WTC11 (cell line): ENCODE results near the gene HOXB6. TPM values are rescaled to one million over a fixed set of nuclear protein-coding genes. Genes with fewer than 3 reads are reported as not detected.

Experiments used
- ATAC-seq: fragments of 200-7000 bp; cut with Tn5 transposase; 2 replicates; pipeline ENCODE4 v1.10.0; 2021; ENCODE audit warnings: mild to moderate bottlenecking, moderate library complexity
- CTCF ChIA-PET: fragments of 300-600 bp; sonication (Branson Sonifier 250); formaldehyde crosslinking; loops from one replicate; lab custom pipeline; 2021; ENCODE audit warnings: antibody characterized with exemption; lab: Charles Lee
- POLR2A ChIA-PET: fragments of 350-600 bp; sonication (Branson Sonifier 250); formaldehyde crosslinking; loops from one replicate; lab custom pipeline; 2021; ENCODE audit warnings: antibody characterized with exemption; lab: Charles Lee
- DNase-seq: peaks from one replicate; pipeline ENCODE4 v3.0.0; 2021; ENCODE audit warnings: low spot score
- H3K27ac Mint-ChIP-seq: 2 replicates; pipeline ENCODE4 v1.8.0; 2021; ENCODE audit warnings: mixed read lengths
- H3K27me3 Mint-ChIP-seq: 2 replicates; pipeline ENCODE4 v1.8.0; 2021; ENCODE audit warnings: low read depth, mild to moderate bottlenecking, moderate library complexity, mixed read lengths
- H3K36me3 Mint-ChIP-seq: 2 replicates; pipeline ENCODE4 v1.8.0; 2021; ENCODE audit warnings: mixed read lengths
- H3K4me1 Mint-ChIP-seq: 2 replicates; pipeline ENCODE4 v1.8.0; 2022; ENCODE audit warnings: mixed read lengths
- H3K4me3 Mint-ChIP-seq: 2 replicates; pipeline ENCODE4 v1.8.0; 2021; ENCODE audit warnings: mild to moderate bottlenecking, moderate library complexity, mixed read lengths
- H3K9me3 Mint-ChIP-seq: 2 replicates; pipeline ENCODE4 v1.8.0; 2021; ENCODE audit warnings: mixed read lengths
- ATF1 ChIP-seq: sonication (generic); formaldehyde crosslinking; IDR thresholded peaks from 2 replicates; pipeline ENCODE4 v1.8.1; 2023; ENCODE audit warnings: mild to moderate bottlenecking, moderate library complexity, missing genetic modification reagents
- ELF4 ChIP-seq: sonication (generic); formaldehyde crosslinking; IDR thresholded peaks from 2 replicates; pipeline ENCODE4 v1.8.1; 2022; ENCODE audit warnings: low read depth, mild to moderate bottlenecking, moderate library complexity, missing genetic modification reagents
- FOXJ3 ChIP-seq: sonication (generic); formaldehyde crosslinking; IDR thresholded peaks from 2 replicates; pipeline ENCODE4 v1.9.0; 2021; ENCODE audit warnings: missing genetic modification reagents, mild to moderate bottlenecking, borderline replicate concordance
- NFE2L1 ChIP-seq: sonication (generic); formaldehyde crosslinking; IDR thresholded peaks from 2 replicates; pipeline ENCODE4 v1.8.1; 2023; ENCODE audit warnings: missing genetic modification reagents
- NR2C2 ChIP-seq: sonication (generic); formaldehyde crosslinking; IDR thresholded peaks from 2 replicates; pipeline ENCODE4 v1.8.0; 2022; ENCODE audit warnings: mild to moderate bottlenecking, missing genetic modification reagents
- ZBTB21 ChIP-seq: sonication (generic); formaldehyde crosslinking; IDR thresholded peaks from 2 replicates; pipeline ENCODE4 v1.8.1; 2023; ENCODE audit warnings: mild to moderate bottlenecking, missing genetic modification reagents, borderline replicate concordance
- ZNF138 ChIP-seq: sonication (generic); formaldehyde crosslinking; conservative IDR thresholded peaks from 2 replicates; pipeline ENCODE4 v1.8.1; 2022; ENCODE audit warnings: mild to moderate bottlenecking, moderate library complexity, missing genetic modification reagents
- ZNF232 ChIP-seq: sonication (generic); formaldehyde crosslinking; IDR thresholded peaks from 2 replicates; pipeline ENCODE4 v1.8.0; 2022; ENCODE audit warnings: mild to moderate bottlenecking, missing genetic modification reagents
- ZNF416 ChIP-seq: fragments of 250-450 bp; sonication (Bioruptor Pico); IDR thresholded peaks from 2 replicates; pipeline ENCODE4 v1.9.0; 2021; ENCODE audit warnings: mild to moderate bottlenecking, inconsistent platforms
- total RNA-seq: library from RNA; stranded (reverse); gene quantifications from 3 replicates; pipeline ENCODE4 v1.2.3, GENCODE V29; 2021
- TF ChIP-seq, protein P1 (sequence below): fragments of 200-600 bp; IDR thresholded peaks from 2 replicates; pipeline ENCODE4 v1.8.0; 2022; ENCODE audit warnings: antibody characterized with exemption
- TF ChIP-seq, protein P2 (sequence below): sonication (generic); formaldehyde crosslinking; IDR thresholded peaks from 2 replicates; pipeline ENCODE4 v1.8.1; 2022; ENCODE audit warnings: mild to moderate bottlenecking, missing genetic modification reagents, moderate library complexity, borderline replicate concordance
- TF ChIP-seq, protein P3 (sequence below): fragments of 250-450 bp; sonication (Bioruptor Pico); IDR thresholded peaks from 2 replicates; pipeline ENCODE4 v1.9.0; 2021; ENCODE audit warnings: mild to moderate bottlenecking
- TF ChIP-seq, protein P4 (sequence below): sonication (generic); formaldehyde crosslinking; IDR thresholded peaks from 2 replicates; pipeline ENCODE4 v1.8.1; 2023; ENCODE audit warnings: mild to moderate bottlenecking, moderate library complexity, missing genetic modification reagents
- TF ChIP-seq, protein P5 (sequence below): fragments of 250-450 bp; sonication (Bioruptor Pico); IDR thresholded peaks from 2 replicates; pipeline ENCODE4 v1.8.0; 2021; ENCODE audit warnings: mild to moderate bottlenecking
- TF ChIP-seq, protein P6 (sequence below): sonication (generic); formaldehyde crosslinking; IDR thresholded peaks from 2 replicates; pipeline ENCODE4 v1.8.1; 2022; ENCODE audit warnings: low read depth, mild to moderate bottlenecking, moderate library complexity, missing genetic modification reagents, borderline replicate concordance
- TF ChIP-seq, protein P7 (sequence below): sonication (generic); formaldehyde crosslinking; IDR thresholded peaks from 2 replicates; pipeline ENCODE4 v1.8.1; 2022; ENCODE audit warnings: missing genetic modification reagents, borderline replicate concordance
- TF ChIP-seq, protein P8 (sequence below): sonication (generic); formaldehyde crosslinking; IDR thresholded peaks from 2 replicates; pipeline ENCODE4 v1.8.0; 2023; ENCODE audit warnings: missing genetic modification reagents

The HOXB6 gene
- total RNA-seq, 1 experiment from 2014 or later: not detected

DNA sequence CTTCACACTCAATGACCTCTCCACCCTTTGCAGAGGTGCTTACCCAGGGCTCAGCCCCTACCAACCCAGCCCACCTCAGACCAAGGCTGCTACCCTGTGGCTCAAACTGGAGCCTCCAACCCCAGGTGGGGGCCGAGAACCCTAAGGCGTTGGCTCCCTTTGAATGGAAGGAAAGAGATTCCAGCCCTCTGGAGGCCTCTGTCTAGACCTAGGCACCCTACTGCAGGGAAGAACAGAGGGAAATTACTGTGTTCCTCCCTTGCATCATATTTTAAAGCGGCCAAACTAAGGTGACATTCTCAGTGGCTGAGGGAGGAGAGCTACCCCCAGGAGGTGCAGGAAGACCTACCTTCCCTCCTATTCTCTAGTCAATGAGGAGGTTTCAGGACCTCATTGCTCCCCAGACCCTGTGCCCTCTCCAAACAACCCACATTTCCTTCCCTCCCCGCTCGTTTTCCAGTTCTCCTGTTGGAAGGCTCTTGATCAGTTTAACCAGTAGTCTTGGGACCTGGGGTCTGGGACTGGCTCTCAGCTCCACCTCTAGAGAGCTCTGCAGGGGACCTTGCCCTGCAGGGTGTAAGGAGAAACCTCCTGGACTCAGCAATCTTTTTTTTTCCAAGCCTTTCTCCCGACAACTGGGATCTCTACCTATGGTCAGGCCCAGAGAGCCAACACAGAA is 15.8 kb upstream of the HOXB6 start:
- TF ChIP-seq ELF4 (no peak), ZNF416 (CRISPR knock-in tag) (no peak), ZNF138 (CRISPR knock-in tag) (no peak), NFE2L1 (no peak), NR2C2 (CRISPR knock-in tag) (no peak), ATF1 (CRISPR knock-in tag) (no peak), FOXJ3 (CRISPR knock-in tag) (no peak), ZBTB21 (CRISPR knock-in tag) (no peak), ZNF232 (CRISPR knock-in tag) (no peak)
- TF ChIP-seq, protein P1, sequence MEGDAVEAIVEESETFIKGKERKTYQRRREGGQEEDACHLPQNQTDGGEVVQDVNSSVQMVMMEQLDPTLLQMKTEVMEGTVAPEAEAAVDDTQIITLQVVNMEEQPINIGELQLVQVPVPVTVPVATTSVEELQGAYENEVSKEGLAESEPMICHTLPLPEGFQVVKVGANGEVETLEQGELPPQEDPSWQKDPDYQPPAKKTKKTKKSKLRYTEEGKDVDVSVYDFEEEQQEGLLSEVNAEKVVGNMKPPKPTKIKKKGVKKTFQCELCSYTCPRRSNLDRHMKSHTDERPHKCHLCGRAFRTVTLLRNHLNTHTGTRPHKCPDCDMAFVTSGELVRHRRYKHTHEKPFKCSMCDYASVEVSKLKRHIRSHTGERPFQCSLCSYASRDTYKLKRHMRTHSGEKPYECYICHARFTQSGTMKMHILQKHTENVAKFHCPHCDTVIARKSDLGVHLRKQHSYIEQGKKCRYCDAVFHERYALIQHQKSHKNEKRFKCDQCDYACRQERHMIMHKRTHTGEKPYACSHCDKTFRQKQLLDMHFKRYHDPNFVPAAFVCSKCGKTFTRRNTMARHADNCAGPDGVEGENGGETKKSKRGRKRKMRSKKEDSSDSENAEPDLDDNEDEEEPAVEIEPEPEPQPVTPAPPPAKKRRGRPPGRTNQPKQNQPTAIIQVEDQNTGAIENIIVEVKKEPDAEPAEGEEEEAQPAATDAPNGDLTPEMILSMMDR: no peak
- TF ChIP-seq, protein P2, sequence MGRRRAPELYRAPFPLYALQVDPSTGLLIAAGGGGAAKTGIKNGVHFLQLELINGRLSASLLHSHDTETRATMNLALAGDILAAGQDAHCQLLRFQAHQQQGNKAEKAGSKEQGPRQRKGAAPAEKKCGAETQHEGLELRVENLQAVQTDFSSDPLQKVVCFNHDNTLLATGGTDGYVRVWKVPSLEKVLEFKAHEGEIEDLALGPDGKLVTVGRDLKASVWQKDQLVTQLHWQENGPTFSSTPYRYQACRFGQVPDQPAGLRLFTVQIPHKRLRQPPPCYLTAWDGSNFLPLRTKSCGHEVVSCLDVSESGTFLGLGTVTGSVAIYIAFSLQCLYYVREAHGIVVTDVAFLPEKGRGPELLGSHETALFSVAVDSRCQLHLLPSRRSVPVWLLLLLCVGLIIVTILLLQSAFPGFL (CRISPR knock-in tag): no peak
- TF ChIP-seq, protein P3, sequence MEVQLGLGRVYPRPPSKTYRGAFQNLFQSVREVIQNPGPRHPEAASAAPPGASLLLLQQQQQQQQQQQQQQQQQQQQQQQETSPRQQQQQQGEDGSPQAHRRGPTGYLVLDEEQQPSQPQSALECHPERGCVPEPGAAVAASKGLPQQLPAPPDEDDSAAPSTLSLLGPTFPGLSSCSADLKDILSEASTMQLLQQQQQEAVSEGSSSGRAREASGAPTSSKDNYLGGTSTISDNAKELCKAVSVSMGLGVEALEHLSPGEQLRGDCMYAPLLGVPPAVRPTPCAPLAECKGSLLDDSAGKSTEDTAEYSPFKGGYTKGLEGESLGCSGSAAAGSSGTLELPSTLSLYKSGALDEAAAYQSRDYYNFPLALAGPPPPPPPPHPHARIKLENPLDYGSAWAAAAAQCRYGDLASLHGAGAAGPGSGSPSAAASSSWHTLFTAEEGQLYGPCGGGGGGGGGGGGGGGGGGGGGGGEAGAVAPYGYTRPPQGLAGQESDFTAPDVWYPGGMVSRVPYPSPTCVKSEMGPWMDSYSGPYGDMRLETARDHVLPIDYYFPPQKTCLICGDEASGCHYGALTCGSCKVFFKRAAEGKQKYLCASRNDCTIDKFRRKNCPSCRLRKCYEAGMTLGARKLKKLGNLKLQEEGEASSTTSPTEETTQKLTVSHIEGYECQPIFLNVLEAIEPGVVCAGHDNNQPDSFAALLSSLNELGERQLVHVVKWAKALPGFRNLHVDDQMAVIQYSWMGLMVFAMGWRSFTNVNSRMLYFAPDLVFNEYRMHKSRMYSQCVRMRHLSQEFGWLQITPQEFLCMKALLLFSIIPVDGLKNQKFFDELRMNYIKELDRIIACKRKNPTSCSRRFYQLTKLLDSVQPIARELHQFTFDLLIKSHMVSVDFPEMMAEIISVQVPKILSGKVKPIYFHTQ (CRISPR knock-in tag): no peak
- TF ChIP-seq, protein P4, sequence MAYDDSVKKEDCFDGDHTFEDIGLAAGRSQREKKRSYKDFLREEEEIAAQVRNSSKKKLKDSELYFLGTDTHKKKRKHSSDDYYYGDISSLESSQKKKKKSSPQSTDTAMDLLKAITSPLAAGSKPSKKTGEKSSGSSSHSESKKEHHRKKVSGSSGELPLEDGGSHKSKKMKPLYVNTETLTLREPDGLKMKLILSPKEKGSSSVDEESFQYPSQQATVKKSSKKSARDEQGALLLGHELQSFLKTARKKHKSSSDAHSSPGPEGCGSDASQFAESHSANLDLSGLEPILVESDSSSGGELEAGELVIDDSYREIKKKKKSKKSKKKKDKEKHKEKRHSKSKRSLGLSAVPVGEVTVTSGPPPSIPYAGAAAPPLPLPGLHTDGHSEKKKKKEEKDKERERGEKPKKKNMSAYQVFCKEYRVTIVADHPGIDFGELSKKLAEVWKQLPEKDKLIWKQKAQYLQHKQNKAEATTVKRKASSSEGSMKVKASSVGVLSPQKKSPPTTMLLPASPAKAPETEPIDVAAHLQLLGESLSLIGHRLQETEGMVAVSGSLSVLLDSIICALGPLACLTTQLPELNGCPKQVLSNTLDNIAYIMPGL (CRISPR knock-in tag): no peak
- TF ChIP-seq, protein P5, sequence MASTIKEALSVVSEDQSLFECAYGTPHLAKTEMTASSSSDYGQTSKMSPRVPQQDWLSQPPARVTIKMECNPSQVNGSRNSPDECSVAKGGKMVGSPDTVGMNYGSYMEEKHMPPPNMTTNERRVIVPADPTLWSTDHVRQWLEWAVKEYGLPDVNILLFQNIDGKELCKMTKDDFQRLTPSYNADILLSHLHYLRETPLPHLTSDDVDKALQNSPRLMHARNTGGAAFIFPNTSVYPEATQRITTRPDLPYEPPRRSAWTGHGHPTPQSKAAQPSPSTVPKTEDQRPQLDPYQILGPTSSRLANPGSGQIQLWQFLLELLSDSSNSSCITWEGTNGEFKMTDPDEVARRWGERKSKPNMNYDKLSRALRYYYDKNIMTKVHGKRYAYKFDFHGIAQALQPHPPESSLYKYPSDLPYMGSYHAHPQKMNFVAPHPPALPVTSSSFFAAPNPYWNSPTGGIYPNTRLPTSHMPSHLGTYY: no peak
- TF ChIP-seq, protein P6, sequence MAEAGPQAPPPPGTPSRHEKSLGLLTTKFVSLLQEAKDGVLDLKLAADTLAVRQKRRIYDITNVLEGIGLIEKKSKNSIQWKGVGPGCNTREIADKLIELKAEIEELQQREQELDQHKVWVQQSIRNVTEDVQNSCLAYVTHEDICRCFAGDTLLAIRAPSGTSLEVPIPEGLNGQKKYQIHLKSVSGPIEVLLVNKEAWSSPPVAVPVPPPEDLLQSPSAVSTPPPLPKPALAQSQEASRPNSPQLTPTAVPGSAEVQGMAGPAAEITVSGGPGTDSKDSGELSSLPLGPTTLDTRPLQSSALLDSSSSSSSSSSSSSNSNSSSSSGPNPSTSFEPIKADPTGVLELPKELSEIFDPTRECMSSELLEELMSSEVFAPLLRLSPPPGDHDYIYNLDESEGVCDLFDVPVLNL (CRISPR knock-in tag): no peak
- TF ChIP-seq, protein P7, sequence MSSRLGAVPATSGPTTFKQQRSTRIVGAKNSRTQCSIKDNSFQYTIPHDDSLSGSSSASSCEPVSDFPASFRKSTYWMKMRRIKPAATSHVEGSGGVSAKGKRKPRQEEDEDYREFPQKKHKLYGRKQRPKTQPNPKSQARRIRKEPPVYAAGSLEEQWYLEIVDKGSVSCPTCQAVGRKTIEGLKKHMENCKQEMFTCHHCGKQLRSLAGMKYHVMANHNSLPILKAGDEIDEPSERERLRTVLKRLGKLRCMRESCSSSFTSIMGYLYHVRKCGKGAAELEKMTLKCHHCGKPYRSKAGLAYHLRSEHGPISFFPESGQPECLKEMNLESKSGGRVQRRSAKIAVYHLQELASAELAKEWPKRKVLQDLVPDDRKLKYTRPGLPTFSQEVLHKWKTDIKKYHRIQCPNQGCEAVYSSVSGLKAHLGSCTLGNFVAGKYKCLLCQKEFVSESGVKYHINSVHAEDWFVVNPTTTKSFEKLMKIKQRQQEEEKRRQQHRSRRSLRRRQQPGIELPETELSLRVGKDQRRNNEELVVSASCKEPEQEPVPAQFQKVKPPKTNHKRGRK (CRISPR knock-in tag): no peak
- TF ChIP-seq, protein P8, sequence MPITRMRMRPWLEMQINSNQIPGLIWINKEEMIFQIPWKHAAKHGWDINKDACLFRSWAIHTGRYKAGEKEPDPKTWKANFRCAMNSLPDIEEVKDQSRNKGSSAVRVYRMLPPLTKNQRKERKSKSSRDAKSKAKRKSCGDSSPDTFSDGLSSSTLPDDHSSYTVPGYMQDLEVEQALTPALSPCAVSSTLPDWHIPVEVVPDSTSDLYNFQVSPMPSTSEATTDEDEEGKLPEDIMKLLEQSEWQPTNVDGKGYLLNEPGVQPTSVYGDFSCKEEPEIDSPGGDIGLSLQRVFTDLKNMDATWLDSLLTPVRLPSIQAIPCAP (CRISPR knock-in tag): no peak
- Mint-ChIP-seq H3K27me3 (peaks cover 100% of the 10 kb centered on the region; the same call in 1 of the 2 replicates), H3K4me1 (peaks cover 20% of the 10 kb centered on the region), H3K27ac (no peak overlapping the region), H3K4me3 (no peak overlapping the region), H3K36me3 (no peaks in the 10 kb centered on the region), H3K9me3 (no peaks in the 10 kb centered on the region)
- ATAC-seq (no peak), DNase-seq (no peak)
- ChIA-PET POLR2A (interaction anchor here (0.5 kb wide), 1 partner anchor 229 kb away, joined by 3 read pairs; no protein-coding TSS in a partner anchor), CTCF (interaction anchor here (0.5 to 4.1 kb wide), 4 partner anchors 16 to 131 kb away, joined by 3 to 27 read pairs (median 6); partner anchors contain the start of gene HOXB5)
